Fibroblast of lung (primary cell): ENCODE data around the gene SALL3. TPM values are rescaled to one million over a fixed set of nuclear protein-coding genes. Genes with fewer than 3 reads are reported as not detected.

Experiments
- DNase-seq, 2 donors: peaks; one replicate each; pipeline versions ENCODE4 v3.0.0 to v3.0.0-alpha.2; 2010; ENCODE audit warnings: low read depth in 2 of 2
- H2AFZ ChIP-seq: 2 replicates; pipeline ENCODE4 v1.5.1; 2012; ENCODE audit warnings: low read length, control low read depth, inconsistent platforms
- H3K27ac ChIP-seq: 2 replicates; pipeline ENCODE4 v1.5.1; 2011; ENCODE audit warnings: low read length, control low read depth; ENCODE audit not compliant: insufficient read depth
- H3K27me3 ChIP-seq: 2 replicates; pipeline ENCODE4 v1.5.1; 2011; ENCODE audit warnings: mild to moderate bottlenecking, low read length; ENCODE audit not compliant: control insufficient read depth, insufficient read depth
- H3K36me3 ChIP-seq: 2 replicates; pipeline ENCODE4 v1.5.1; 2011; ENCODE audit warnings: low read length; ENCODE audit not compliant: control insufficient read depth, insufficient read depth
- H3K4me1 ChIP-seq: 2 replicates; pipeline ENCODE4 v1.5.1; 2011; ENCODE audit warnings: low read length; ENCODE audit not compliant: control insufficient read depth, insufficient read depth; ENCODE audit errors: extremely low read depth
- H3K4me2 ChIP-seq: 2 replicates; pipeline ENCODE4 v1.5.1; 2011; ENCODE audit warnings: low read length, control low read depth; ENCODE audit not compliant: insufficient read depth; ENCODE audit errors: extremely low read depth
- H3K4me3 ChIP-seq, 4 experiments: fragments of 200-600 bp in 1 of 4; sonication (generic) in 1 of 4; replicated peaks in 1 of 4; 2 replicates each; pipeline ENCODE4 v1.5.1; 2011 to 2016; ENCODE audit warnings: low read length in 4 of 4, low read depth in 3 of 4, mild to moderate bottlenecking in 3 of 4, control low read depth in 2 of 4, inconsistent platforms in 1 of 4, mixed read lengths in 1 of 4; ENCODE audit not compliant: insufficient read depth in 1 of 4; ENCODE audit errors: control extremely low read depth in 1 of 4
- H3K79me2 ChIP-seq: 2 replicates; pipeline ENCODE4 v1.5.1; 2012; ENCODE audit warnings: mild to moderate bottlenecking, low read length, inconsistent platforms; ENCODE audit not compliant: control insufficient read depth, insufficient read depth
- H3K9ac ChIP-seq: 2 replicates; pipeline ENCODE4 v1.5.1; 2011; ENCODE audit warnings: mild to moderate bottlenecking, low read length, control low read depth; ENCODE audit not compliant: insufficient read depth
- H3K9me3 ChIP-seq: 2 replicates; pipeline ENCODE4 v1.5.1; 2012; ENCODE audit warnings: low read depth, low read length; ENCODE audit not compliant: control insufficient read depth, insufficient read depth
- H4K20me1 ChIP-seq: 2 replicates; pipeline ENCODE4 v1.5.1; 2011; ENCODE audit warnings: low read length; ENCODE audit not compliant: control insufficient read depth, insufficient read depth; ENCODE audit errors: extremely low read depth
- EZH2 ChIP-seq: IDR thresholded peaks from 2 replicates; pipeline ENCODE4 v1.5.1; 2012; ENCODE audit warnings: low read length, control low read depth, mild to moderate bottlenecking; ENCODE audit errors: missing control alignments
- polyA plus RNA-seq, 2 donors: library from polyadenylated mRNA; depleted of rRNA in 1 of 2; stranded (reverse) in 1 of 2; unstranded in 1 of 2; fragments of >200 nt; gene quantifications; 2 replicates each; pipeline ENCODE4 v1.2.1, GENCODE V29; 2011 to 2012; ENCODE audit warnings: missing spikeins in 1 of 2
- total RNA-seq: library from RNA; depleted of rRNA; stranded (reverse); fragments of >200 nt; gene quantifications from 2 replicates; pipeline ENCODE4 v1.2.1, GENCODE V29; 2014
- TF ChIP-seq, protein P1 (sequence below), 2 donors: IDR thresholded peaks in 1 of 2; conservative IDR thresholded peaks in 1 of 2; 1 replicate in 1 of 2; 2 replicates in 1 of 2; pipeline ENCODE4 v1.5.1; 2011 to 2012; ENCODE audit warnings: low read length in 2 of 2, control low read depth in 1 of 2, inconsistent platforms in 1 of 2, low read depth in 1 of 2, mild to moderate bottlenecking in 1 of 2

SALL3 gene
- total and polyA plus RNA-seq, 2 donors (not counting 1 experiment from before 2014, with no cell fraction given), result not detected

DNA sequence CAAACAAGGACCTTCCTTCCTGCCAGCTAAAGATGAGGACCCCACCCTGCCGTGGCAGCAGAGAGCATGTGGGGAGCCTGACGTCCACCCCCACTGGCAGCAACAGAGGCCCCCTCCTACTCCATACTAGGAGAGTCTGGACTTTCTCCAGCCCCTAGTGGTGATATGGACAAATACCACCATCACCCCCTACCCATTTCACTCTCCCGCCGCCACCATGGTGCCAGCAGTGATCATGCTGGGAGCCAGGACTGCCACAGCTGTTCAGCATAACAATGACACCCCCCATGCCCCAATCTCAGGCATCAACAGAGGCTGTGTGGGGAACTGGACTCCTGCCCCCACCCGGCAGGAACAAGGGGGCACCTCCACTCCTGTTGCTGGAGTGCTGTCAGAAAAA lies 46.9 kb downstream of the SALL3 start:
- Histone ChIP-seq H3K4me3 (no peak overlapping the region), H3K9me3 (no peaks in the 10 kb centered on the region)

DNA sequence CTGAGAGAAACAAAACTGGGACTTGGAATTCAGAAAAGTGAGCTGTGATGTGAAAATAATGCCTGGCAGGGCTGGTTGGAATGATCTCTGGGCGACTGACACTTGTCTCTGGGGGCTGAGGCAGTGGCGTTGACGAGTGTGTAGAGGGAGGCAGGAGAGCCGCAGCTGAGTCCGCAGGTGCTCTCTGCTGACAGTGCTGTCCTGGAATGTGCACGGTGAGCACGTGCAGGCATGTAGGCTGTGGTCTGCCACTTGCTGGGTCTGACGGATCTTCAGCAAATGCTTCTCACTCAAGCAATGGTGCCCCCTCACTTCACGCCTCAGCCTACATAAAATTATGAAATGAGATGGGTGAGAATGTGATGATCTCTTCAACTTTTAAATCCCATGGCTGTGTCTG lies 51.1 kb downstream of the SALL3 start:
- H3K4me3 ChIP-seq, result no peak overlapping the region
- H3K27ac ChIP-seq, result no peak overlapping the region
- H3K79me2 ChIP-seq, result no peaks in the 10 kb centered on the region

More for the DNA sequence above, 46.9 kb downstream of the SALL3 start:
- Histone ChIP-seq H4K20me1 (no peaks in the 10 kb centered on the region), H3K27ac (no peak overlapping the region), H3K4me1 (no peaks in the 10 kb centered on the region), H3K27me3 (no peaks in the 10 kb centered on the region), H3K36me3 (no peaks in the 10 kb centered on the region), H3K9ac (no peak overlapping the region), H3K4me2 (no peak overlapping the region), H3K79me2 (no peaks in the 10 kb centered on the region), H2AFZ (no peak overlapping the region)
- DNase-seq, result no peak
- TF ChIP-seq EZH2, result no peak
- TF ChIP-seq, protein P1, sequence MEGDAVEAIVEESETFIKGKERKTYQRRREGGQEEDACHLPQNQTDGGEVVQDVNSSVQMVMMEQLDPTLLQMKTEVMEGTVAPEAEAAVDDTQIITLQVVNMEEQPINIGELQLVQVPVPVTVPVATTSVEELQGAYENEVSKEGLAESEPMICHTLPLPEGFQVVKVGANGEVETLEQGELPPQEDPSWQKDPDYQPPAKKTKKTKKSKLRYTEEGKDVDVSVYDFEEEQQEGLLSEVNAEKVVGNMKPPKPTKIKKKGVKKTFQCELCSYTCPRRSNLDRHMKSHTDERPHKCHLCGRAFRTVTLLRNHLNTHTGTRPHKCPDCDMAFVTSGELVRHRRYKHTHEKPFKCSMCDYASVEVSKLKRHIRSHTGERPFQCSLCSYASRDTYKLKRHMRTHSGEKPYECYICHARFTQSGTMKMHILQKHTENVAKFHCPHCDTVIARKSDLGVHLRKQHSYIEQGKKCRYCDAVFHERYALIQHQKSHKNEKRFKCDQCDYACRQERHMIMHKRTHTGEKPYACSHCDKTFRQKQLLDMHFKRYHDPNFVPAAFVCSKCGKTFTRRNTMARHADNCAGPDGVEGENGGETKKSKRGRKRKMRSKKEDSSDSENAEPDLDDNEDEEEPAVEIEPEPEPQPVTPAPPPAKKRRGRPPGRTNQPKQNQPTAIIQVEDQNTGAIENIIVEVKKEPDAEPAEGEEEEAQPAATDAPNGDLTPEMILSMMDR (conservative IDR thresholded peaks at IDR 0.05 in 1 of 2, IDR thresholded peaks at IDR 0.05 in 1 of 2; ENCODE audit: low read depth in 1 of 2, low read length in 2 of 2), result no peak

DNA sequence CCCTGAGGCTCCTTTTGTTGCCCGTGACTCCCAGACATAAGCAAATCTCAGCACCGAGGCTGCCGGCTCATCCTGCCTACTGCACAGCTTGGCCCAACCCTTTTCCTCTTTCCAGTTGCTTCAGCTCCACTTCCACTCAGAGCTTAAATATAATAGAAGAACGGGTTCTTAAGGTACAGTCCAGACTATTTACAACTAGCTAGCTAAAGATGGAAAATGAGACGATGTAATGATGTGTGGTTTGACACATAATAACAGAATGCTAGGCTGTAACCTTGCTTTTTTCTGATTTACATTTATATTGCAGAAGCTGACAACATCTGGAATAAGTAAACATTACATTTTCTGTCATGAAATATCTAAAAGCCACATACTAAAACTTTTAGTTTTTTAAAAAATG lies 62.7 kb downstream of the SALL3 start:
- Histone ChIP-seq H2AFZ (no peak overlapping the region), H3K4me1 (no peaks in the 10 kb centered on the region), H3K36me3 (no peaks in the 10 kb centered on the region), H3K9me3 (no peaks in the 10 kb centered on the region), H3K4me2 (no peak overlapping the region), H3K4me3 (no peak overlapping the region), H3K79me2 (no peaks in the 10 kb centered on the region), H3K9ac (no peak overlapping the region), H3K27me3 (no peaks in the 10 kb centered on the region), H3K27ac (no peak overlapping the region), H4K20me1 (no peaks in the 10 kb centered on the region)
- peak in 1 of 2 donors; percentile 4 for DNase-seq
- TF ChIP-seq EZH2, result no peak
- TF ChIP-seq, protein P1 (conservative IDR thresholded peaks at IDR 0.05 in 1 of 2, IDR thresholded peaks at IDR 0.05 in 1 of 2; ENCODE audit: low read depth in 1 of 2, low read length in 2 of 2), result no peak

More for the DNA sequence above, 51.1 kb downstream of the SALL3 start:
- H4K20me1 ChIP-seq, result no peaks in the 10 kb centered on the region
- TF ChIP-seq EZH2, result no peak
- TF ChIP-seq, protein P1 (conservative IDR thresholded peaks at IDR 0.05 in 1 of 2, IDR thresholded peaks at IDR 0.05 in 1 of 2; ENCODE audit: low read depth in 1 of 2, low read length in 2 of 2), result no peak
- H3K4me1 ChIP-seq, result no peaks in the 10 kb centered on the region
- no peaks in the 10 kb centered on the region for H3K9me3 ChIP-seq
- H2AFZ ChIP-seq, result no peak overlapping the region
- H3K27me3 ChIP-seq, result no peaks in the 10 kb centered on the region
- no peaks in the 10 kb centered on the region for H3K36me3 ChIP-seq
- H3K4me2 ChIP-seq, result no peak overlapping the region
- H3K9ac ChIP-seq, result no peak overlapping the region
- no peak for DNase-seq
